ENCODE data around the gene LRPAP1.

The LRPAP1 gene

DNA sequence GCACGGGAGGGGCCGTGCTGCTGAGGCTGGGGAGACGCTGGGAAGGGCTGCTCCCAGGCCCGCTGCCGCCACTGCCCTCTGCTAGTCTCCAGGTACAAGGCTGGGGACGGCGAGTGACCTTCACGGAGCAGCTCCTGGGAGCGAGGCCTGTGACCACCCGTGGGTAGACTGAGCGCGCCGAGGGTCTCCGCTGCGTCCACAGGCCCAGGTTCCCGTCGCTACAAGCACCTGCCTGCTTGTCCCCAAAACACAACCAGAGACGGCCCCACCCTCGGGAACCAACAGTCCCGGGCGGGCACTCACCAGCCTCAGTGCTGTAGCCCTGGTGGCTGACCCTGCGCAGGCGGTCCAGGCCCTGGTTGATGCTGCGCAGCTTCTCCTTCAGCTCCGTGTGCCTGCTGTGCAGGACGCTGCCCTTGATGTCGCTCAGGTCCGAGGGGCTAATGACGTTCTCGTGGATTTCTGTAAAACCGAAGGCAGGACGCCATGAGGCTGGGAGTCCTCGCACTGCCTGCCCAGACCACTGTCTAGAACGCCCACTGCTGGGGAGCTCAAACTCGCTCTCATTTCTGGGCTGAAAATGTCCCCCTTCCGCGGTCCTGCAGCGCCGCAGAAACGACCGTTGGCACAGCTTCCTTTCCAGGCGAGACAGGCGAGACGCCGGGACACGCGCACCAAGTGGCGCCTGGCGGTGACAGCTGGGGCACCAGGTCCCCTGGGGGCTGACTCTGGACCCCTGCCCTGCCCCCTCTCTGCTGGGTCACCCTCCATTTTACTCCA, 14.3 kb downstream of the LRPAP1 start (continued):
- no peak for TF ChIP-seq ZNF654 (tag by site-specific recombination; IDR thresholded peaks at IDR 0.05; ENCODE audit: low read depth)
- TF ChIP-seq ZNF624 (tag by site-specific recombination; IDR thresholded peaks at IDR 0.05) = no peak
- TF ChIP-seq GLI4 (tag by site-specific recombination; IDR thresholded peaks at IDR 0.05) = no peak
- no peak for TF ChIP-seq ZSCAN23 (tag by site-specific recombination; IDR thresholded peaks at IDR 0.05)
- TF ChIP-seq ZNF18 (tag by site-specific recombination; IDR thresholded peaks at IDR 0.05) = no peak
- TF ChIP-seq ZNF223 (tag by site-specific recombination; IDR thresholded peaks at IDR 0.05) = no peak
- TF ChIP-seq, protein P1, sequence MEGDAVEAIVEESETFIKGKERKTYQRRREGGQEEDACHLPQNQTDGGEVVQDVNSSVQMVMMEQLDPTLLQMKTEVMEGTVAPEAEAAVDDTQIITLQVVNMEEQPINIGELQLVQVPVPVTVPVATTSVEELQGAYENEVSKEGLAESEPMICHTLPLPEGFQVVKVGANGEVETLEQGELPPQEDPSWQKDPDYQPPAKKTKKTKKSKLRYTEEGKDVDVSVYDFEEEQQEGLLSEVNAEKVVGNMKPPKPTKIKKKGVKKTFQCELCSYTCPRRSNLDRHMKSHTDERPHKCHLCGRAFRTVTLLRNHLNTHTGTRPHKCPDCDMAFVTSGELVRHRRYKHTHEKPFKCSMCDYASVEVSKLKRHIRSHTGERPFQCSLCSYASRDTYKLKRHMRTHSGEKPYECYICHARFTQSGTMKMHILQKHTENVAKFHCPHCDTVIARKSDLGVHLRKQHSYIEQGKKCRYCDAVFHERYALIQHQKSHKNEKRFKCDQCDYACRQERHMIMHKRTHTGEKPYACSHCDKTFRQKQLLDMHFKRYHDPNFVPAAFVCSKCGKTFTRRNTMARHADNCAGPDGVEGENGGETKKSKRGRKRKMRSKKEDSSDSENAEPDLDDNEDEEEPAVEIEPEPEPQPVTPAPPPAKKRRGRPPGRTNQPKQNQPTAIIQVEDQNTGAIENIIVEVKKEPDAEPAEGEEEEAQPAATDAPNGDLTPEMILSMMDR (tag by site-specific recombination; IDR thresholded peaks at IDR 0.05) = no peak

GRCh38 chr4:3516836-3517730, 15.1 kb downstream of the LRPAP1 start:
- Histone ChIP-seq H3K36me3 (ENCODE audit: control insufficient read depth in 2 of 2, insufficient read depth in 1 of 2, low read length in 2 of 2) (peaks cover 0 to 95% of the 10 kb centered on the region in 2 experiments; a peak in 2 of 3 replicates), H3K27ac (ENCODE audit: extremely low read depth, low read depth, low read length) (no peak overlapping the region), H3K4me3 (ENCODE audit: low read depth, low read length) (no peak overlapping the region), H3K9me3 (ENCODE audit: control insufficient read depth, insufficient read depth, low read depth, low read length) (no peaks in the 10 kb centered on the region), H3K4me1 (ENCODE audit: control insufficient read depth, insufficient read depth, low read length) (no peaks in the 10 kb centered on the region)
- ChIA-PET CTCF (no interaction called here), POLR2A (no interaction called here)
- TF ChIP-seq ZNF311 (tag by site-specific recombination; IDR thresholded peaks at IDR 0.05; ENCODE audit: borderline replicate concordance) (no peak), ZNF645 (tag by site-specific recombination; IDR thresholded peaks at IDR 0.05) (no peak), SP2 (tag by site-specific recombination; IDR thresholded peaks at IDR 0.05) (no peak), ZNF549 (tag by site-specific recombination; IDR thresholded peaks at IDR 0.05) (no peak), ZNF621 (tag by site-specific recombination; IDR thresholded peaks at IDR 0.05) (no peak), ZFP3 (tag by site-specific recombination; IDR thresholded peaks at IDR 0.05; ENCODE audit: low read depth) (no peak), ZBTB11 (tag by site-specific recombination; conservative IDR thresholded peaks at IDR 0.05; ENCODE audit: low read depth) (no peak), SETDB1 (IDR thresholded peaks at IDR 0.05; ENCODE audit: insufficient read length, low read length) (no peak), ZNF560 (tag by site-specific recombination; IDR thresholded peaks at IDR 0.05; ENCODE audit: borderline replicate concordance) (no peak), FEZF1 (tag by site-specific recombination; IDR thresholded peaks at IDR 0.05) (no peak), ZSCAN5A (tag by site-specific recombination; IDR thresholded peaks at IDR 0.05) (no peak)
- TF ChIP-seq, protein P2, sequence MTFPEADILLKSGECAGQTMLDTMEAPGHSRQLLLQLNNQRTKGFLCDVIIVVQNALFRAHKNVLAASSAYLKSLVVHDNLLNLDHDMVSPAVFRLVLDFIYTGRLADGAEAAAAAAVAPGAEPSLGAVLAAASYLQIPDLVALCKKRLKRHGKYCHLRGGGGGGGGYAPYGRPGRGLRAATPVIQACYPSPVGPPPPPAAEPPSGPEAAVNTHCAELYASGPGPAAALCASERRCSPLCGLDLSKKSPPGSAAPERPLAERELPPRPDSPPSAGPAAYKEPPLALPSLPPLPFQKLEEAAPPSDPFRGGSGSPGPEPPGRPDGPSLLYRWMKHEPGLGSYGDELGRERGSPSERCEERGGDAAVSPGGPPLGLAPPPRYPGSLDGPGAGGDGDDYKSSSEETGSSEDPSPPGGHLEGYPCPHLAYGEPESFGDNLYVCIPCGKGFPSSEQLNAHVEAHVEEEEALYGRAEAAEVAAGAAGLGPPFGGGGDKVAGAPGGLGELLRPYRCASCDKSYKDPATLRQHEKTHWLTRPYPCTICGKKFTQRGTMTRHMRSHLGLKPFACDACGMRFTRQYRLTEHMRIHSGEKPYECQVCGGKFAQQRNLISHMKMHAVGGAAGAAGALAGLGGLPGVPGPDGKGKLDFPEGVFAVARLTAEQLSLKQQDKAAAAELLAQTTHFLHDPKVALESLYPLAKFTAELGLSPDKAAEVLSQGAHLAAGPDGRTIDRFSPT (tag by site-specific recombination; IDR thresholded peaks at IDR 0.05) = no peak
- TF ChIP-seq, protein P3, sequence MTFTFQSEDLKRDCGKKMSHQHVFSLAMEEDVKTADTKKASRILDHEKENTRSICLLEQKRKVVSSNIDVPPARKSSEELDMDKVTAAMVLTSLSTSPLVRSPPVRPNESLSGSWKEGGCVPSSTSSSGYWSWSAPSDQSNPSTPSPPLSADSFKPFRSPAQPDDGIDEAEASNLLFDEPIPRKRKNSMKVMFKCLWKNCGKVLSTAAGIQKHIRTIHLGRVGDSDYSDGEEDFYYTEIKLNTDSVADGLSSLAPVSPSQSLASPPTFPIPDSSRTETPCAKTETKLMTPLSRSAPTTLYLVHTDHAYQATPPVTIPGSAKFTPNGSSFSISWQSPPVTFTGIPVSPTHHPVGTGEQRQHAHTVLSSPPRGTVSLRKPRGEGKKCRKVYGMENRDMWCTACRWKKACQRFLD (tag by site-specific recombination; IDR thresholded peaks at IDR 0.05) = no peak

Data from HEK293 (cell line).